Upper lobe of left lung (tissue), 6 donors: Measurements from ENCODE around the gene IPO11. TPM values are rescaled to one million over a fixed set of nuclear protein-coding genes. Genes with fewer than 3 reads are reported as not detected.

Experiments used
- ATAC-seq, 2 donors: fragments of 200-7000 bp; cut with Tn5 transposase; one replicate each; pipeline ENCODE4 v1.9.1; 2022; ENCODE audit warnings: mild to moderate bottlenecking in 2 of 2, moderate library complexity in 2 of 2; ENCODE audit not compliant: low FRiP score in 2 of 2
- DNase-seq, 2 donors: peaks; one replicate each; pipeline ENCODE4 v3.0.0-alpha.2; 2019 to 2020
- H3K27ac ChIP-seq, 4 donors: fragments of 200-600 bp; sonication (generic); one replicate each; pipeline ENCODE4 v1.5.1; 2016 to 2019
- H3K27me3 ChIP-seq, 4 donors: fragments of 200-600 bp; sonication (generic); one replicate each; pipeline ENCODE4 v1.5.1; 2017 to 2019
- H3K36me3 ChIP-seq, 4 donors: fragments of 200-600 bp; sonication (generic); one replicate each; pipeline ENCODE4 v1.5.1; 2016 to 2019
- H3K4me1 ChIP-seq, 4 donors: fragments of 200-600 bp; sonication (generic); one replicate each; pipeline ENCODE4 v1.5.1; 2018 to 2019
- H3K4me3 ChIP-seq, 4 donors: fragments of 200-600 bp; sonication (generic); one replicate each; pipeline ENCODE4 v1.5.1; 2017 to 2019; ENCODE audit warnings: mild to moderate bottlenecking in 2 of 4, moderate library complexity in 1 of 4
- H3K9me3 ChIP-seq, 4 donors: fragments of 200-600 bp; sonication (generic); one replicate each; pipeline ENCODE4 v1.5.1; 2018 to 2019
- EP300 ChIP-seq, 4 donors: sonication (generic); formaldehyde crosslinking; IDR thresholded peaks; one replicate each; pipeline ENCODE4 v1.5.1; 2017; ENCODE audit warnings: antibody characterized with exemption in 4 of 4, control low read depth in 2 of 4
- POLR2A ChIP-seq, 4 donors: fragments of 450-650 bp; IDR thresholded peaks; one replicate each; pipeline ENCODE4 v1.5.1; 2016 to 2017; ENCODE audit warnings: antibody characterized with exemption in 4 of 4, mild to moderate bottlenecking in 2 of 4
- POLR2AphosphoS5 ChIP-seq, 2 donors: sonication (generic); formaldehyde crosslinking; IDR thresholded peaks; one replicate each; pipeline ENCODE4 v1.5.1; 2017; ENCODE audit warnings: antibody characterized with exemption in 2 of 2
- WGBS, 2 donors: methylation state at CpG; one replicate each; pipeline ENCODE4 v1.1.5; 2017 to 2018; 5-methylcytosine and 5-hydroxymethylcytosine counted together
- total RNA-seq, 6 donors: library from RNA; depleted of rRNA in 4 of 6; stranded (reverse); fragments of >200 nt in 4 of 6; gene quantifications; one replicate each; pipeline versions ENCODE4 v1.1.0 to v1.2.1, GENCODE V29; 2016 to 2021
- TF ChIP-seq, protein P1 (sequence below), 6 experiments: fragments of 450-650 bp in 4 of 6; fragments of 200-600 bp in 2 of 6; sonication (generic) in 2 of 6; IDR thresholded peaks; one replicate each; pipeline ENCODE4 v1.5.1; 2016 to 2019; ENCODE audit warnings: antibody characterized with exemption in 6 of 6
- donor health status: DM: no; HTN: no; CAD: no; lungs with moderate emphysema.
- donor health status: DM: no; HTN: yes; CAD: no; lungs with severe emphysema.

Gene IPO11
- total RNA-seq, 6 donors from 2014 or later, result 12.2 to 40.4 (median 18.8) TPM

DNA sequence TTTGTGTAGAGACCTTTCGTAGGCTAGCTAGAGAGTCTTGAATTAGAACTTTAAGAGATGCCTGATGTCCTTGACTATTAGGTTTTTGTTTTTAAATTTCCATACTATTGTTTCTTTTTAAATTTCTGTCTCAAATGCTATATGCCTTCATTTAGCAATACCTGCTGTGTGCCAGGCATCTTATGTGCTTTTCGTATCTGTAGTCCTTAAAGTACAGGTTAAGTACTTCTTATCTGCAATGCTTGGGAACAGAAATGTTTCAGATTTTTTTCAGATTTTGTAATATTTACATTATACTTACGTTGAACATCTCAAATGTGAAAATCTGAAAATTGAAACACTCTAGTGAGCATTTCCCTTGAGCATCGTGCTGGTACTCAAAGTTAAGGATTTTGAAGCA is 49.0 kb downstream of the IPO11 start:
- Histone ChIP-seq H3K27me3 (no peaks in the 10 kb centered on the region), H3K4me1 (peaks cover 0 to 6% (median 0%) of the 10 kb centered on the region in 4 donors), H3K36me3 (no peaks in the 10 kb centered on the region), H3K4me3 (no peak overlapping the region), H3K27ac (peak overlapping the region in 2 of 4 donors; percentile 20 to 22), H3K9me3 (no peaks in the 10 kb centered on the region)
- WGBS, 2 donors, result 67 to 72% methylated on average over 4 of the region's 4 CpGs
- no peak for ATAC-seq
- TF ChIP-seq, protein P1, sequence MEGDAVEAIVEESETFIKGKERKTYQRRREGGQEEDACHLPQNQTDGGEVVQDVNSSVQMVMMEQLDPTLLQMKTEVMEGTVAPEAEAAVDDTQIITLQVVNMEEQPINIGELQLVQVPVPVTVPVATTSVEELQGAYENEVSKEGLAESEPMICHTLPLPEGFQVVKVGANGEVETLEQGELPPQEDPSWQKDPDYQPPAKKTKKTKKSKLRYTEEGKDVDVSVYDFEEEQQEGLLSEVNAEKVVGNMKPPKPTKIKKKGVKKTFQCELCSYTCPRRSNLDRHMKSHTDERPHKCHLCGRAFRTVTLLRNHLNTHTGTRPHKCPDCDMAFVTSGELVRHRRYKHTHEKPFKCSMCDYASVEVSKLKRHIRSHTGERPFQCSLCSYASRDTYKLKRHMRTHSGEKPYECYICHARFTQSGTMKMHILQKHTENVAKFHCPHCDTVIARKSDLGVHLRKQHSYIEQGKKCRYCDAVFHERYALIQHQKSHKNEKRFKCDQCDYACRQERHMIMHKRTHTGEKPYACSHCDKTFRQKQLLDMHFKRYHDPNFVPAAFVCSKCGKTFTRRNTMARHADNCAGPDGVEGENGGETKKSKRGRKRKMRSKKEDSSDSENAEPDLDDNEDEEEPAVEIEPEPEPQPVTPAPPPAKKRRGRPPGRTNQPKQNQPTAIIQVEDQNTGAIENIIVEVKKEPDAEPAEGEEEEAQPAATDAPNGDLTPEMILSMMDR (IDR thresholded peaks at IDR 0.05), result no peak
- TF ChIP-seq EP300 (IDR thresholded peaks at IDR 0.05), result no peak
- TF ChIP-seq POLR2AphosphoS5 (IDR thresholded peaks at IDR 0.05), result no peak
- TF ChIP-seq POLR2A (IDR thresholded peaks at IDR 0.05), result no peak
- peak in 1 of 2 donors; percentile 26 for DNase-seq

- DNase-seq (no peak), ATAC-seq (no peak)
- 80% methylated on average over 6 of the region's 6 CpGs for WGBS, 2 donors
- no peak overlapping the region for H3K27ac ChIP-seq
- TF ChIP-seq EP300 (IDR thresholded peaks at IDR 0.05) (no peak), POLR2A (IDR thresholded peaks at IDR 0.05) (no peak), POLR2AphosphoS5 (IDR thresholded peaks at IDR 0.05) (no peak)
- TF ChIP-seq, protein P1 (IDR thresholded peaks at IDR 0.05), result no peak
- H3K4me1 ChIP-seq, result peaks cover 0 to 6% (median 0%) of the 10 kb centered on the region in 4 donors
- H3K9me3 ChIP-seq, result no peaks in the 10 kb centered on the region
- H3K27me3 ChIP-seq, result no peaks in the 10 kb centered on the region
- peaks cover 0 to 19% (median 0%) of the 10 kb centered on the region in 4 donors for H3K36me3 ChIP-seq
- H3K4me3 ChIP-seq, result no peak overlapping the region
Observed at GRCh38 chr5:62465985-62466925, 53.7 kb downstream of the IPO11 start.

DNA sequence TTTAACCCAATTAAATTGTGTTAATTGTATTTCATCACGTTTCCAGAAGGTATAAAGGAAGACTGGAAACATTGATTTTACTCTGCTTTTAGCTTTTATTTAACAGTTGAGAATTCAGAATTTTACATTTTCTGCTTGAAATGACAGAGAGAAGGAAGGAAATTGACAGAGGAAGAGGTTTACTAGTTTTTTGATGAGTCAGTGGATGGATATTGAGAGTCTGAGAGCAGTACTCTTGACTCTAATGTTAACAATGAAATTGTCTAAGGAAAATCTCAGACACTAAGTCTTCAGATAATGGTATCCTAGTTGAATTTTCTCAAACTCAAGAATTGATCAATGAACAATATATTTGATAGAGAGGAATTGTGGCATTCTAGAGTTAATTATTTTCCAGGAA is 60.6 kb downstream of the IPO11 start:
- 67 to 70% methylated on average over 1 of the region's 1 CpG for WGBS, 2 donors
- Histone ChIP-seq H3K27ac (no peak overlapping the region), H3K9me3 (no peaks in the 10 kb centered on the region), H3K36me3 (peaks cover 0 to 15% (median 0%) of the 10 kb centered on the region in 4 donors), H3K4me1 (no peaks in the 10 kb centered on the region), H3K4me3 (no peak overlapping the region), H3K27me3 (no peaks in the 10 kb centered on the region)
- TF ChIP-seq POLR2A (IDR thresholded peaks at IDR 0.05) (no peak), EP300 (IDR thresholded peaks at IDR 0.05) (no peak), POLR2AphosphoS5 (IDR thresholded peaks at IDR 0.05) (no peak)
- TF ChIP-seq, protein P1 (IDR thresholded peaks at IDR 0.05), result no peak
- ATAC-seq, result no peak
- no peak for DNase-seq

DNA sequence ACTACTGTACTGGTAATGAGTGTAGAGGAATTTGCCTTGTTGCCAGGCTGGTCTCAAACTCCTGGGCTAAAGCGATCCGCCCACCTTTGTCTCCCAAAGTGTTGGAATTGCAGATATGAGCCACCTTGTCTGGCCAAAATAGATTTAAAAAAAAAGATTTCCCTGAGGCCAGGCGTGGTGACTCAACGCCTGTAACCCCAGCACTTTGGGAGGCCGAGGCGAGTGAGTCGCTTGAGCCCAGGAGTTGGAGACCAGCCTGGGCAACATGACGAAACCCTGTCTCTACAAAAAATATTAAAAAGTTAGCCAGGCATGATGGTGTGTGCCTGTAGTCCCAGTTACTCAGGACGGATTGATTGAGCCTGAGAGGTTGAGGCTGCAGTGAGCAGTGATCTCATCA is 62.5 kb downstream of the IPO11 start:
- 91 to 95% methylated on average over 9 of the region's 9 CpGs for WGBS, 2 donors
- no peak for DNase-seq
- no peak for TF ChIP-seq EP300 (IDR thresholded peaks at IDR 0.05)
- no peak for TF ChIP-seq POLR2A (IDR thresholded peaks at IDR 0.05)
- TF ChIP-seq POLR2AphosphoS5 (IDR thresholded peaks at IDR 0.05), result no peak
- TF ChIP-seq, protein P1 (IDR thresholded peaks at IDR 0.05), result no peak

More for the DNA sequence above, 62.5 kb downstream of the IPO11 start:
- no peak overlapping the region for H3K27ac ChIP-seq
- ATAC-seq, result peak in 1 of 2 donors; percentile 31
- no peaks in the 10 kb centered on the region for H3K27me3 ChIP-seq
- H3K9me3 ChIP-seq, result no peaks in the 10 kb centered on the region
- H3K36me3 ChIP-seq, result peaks cover 0 to 5% (median 0%) of the 10 kb centered on the region in 4 donors
- no peak overlapping the region for H3K4me3 ChIP-seq
- no peaks in the 10 kb centered on the region for H3K4me1 ChIP-seq
